ENCODE data around the gene SORCS2.

Gene SORCS2

DNA sequence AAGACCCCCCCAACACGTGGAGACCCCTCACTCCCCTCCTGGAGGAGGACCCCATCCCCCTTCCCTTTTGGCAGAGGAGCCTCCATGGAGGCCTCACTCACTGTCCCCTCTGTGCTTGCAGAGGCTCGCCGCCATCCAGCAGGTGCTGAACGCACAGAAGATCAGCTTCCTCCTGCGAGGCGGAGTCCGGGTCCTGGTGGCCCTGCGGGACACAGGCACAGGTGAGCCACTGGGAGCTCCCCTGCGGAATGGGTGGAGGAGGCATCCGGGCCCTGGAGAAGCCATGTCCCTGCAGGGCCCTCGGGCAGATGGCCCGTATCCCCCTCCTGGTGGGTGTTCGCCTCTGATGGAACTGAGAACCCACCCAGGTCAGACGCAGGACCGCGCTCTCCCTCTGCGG is 540.9 kb downstream of the SORCS2 start:
- no peak for DNase-seq

DNA sequence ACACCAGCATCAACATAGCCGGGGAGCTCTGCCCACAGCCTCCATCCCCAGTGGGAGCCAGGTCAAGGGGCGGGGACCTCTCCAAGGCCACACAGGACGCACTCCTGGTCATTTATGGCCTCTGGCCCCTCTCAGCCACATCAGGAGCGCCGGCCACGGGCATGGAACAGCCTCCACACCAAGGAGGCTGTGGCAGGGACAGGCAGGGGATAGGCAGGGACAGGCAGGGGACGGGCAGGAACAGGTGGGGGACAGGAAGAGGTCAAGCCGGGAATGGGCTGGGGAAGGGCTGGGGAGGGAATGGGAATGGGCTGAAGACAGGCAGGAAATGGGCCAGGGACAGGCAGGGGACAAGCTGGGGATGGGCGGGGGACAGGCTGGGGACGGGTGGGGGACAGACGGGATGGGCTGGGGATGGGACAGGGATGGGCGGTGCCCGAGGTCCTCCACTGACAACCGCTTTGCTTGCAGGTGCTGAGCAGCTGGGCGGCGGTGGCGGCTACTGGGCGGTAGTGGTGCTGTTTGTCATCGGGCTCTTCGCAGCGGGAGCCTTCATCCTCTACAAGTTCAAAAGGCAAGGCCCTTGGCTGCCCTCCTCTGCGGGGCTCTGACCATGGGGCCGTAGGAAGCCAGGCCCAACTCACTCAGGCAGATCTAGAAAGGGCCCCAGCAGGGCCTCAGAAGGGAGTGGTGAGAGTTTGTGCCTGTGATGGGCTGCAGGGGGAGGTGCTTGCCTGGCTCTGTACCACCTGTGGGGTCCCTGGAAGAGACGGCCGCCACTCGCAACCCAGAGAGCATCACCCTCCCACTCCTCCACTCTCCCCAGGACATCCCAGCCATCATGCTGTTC is 541.7 kb downstream of the SORCS2 start:
- no peak for DNase-seq

DNA sequence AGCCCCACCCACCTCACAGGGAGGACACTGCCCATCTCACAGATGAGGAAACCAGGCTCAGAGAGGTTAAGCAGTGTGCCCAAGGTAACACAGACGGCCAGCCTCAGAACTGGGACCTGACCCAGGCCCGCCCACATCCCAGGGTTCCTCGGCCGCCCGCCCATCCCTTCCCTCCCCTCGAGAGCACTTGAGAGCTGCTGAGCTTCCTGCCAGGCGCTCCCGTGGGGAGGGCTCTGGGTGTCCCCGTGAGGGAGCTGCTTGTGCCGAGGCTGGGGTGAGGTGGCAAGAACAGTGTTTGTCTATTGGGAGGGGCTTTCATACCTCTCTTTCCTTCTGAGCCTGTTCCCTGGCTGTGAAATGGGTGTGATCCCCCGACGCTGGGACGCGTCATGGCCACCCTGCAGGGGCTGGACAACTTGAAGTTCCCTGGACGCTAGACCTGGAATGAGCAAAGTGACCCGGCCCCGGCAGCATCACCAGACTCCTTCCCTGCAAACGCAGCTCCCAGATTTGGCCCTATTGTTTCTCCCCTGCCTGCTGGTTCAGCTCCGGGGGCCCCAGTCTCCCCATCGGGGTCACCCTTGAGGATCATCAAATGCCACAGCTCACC is 542.4 kb downstream of the SORCS2 start:
- DNase-seq: no peak

DNA sequence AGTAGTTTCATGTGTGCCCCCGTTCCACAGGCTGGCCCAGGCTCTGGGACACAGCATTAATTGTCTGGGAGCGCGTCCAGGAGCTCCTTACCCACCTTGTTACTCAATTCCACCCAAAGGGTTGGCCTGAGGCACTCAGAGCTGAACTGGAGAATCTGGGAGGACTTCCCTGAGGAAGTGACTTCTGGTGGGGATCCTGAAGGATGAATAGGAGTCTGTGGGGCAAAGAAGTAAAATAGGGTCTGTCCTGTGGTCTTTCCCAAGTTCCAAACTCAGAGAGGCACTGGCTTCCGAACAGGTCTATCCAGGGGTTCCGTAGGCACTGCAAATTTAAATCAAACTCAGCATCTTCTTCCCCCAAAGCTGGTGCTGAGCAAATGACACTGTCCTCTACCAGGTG is 543.1 kb downstream of the SORCS2 start:
- DNase-seq: no peak

DNA sequence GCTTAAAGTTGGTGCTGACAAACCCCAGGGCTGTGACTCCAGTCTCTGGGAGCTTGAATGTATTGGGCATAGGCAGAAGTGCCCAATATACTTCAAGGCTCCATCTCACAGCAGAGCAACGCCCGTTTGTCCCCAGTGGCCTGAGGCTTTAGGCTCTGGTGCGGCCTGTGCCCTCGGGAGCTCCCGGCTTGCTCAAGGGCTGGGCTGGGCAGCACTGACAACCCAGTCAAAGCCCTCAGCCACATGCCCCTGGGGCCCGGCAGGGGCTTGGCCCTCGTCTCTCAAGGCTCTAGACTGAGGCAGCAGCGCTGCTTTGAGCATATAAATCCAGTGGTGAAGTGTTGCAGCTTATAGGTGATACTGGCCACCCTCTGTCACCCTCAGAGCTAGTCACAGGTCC is 543.6 kb downstream of the SORCS2 start:
- DNase-seq: no peak

DNA sequence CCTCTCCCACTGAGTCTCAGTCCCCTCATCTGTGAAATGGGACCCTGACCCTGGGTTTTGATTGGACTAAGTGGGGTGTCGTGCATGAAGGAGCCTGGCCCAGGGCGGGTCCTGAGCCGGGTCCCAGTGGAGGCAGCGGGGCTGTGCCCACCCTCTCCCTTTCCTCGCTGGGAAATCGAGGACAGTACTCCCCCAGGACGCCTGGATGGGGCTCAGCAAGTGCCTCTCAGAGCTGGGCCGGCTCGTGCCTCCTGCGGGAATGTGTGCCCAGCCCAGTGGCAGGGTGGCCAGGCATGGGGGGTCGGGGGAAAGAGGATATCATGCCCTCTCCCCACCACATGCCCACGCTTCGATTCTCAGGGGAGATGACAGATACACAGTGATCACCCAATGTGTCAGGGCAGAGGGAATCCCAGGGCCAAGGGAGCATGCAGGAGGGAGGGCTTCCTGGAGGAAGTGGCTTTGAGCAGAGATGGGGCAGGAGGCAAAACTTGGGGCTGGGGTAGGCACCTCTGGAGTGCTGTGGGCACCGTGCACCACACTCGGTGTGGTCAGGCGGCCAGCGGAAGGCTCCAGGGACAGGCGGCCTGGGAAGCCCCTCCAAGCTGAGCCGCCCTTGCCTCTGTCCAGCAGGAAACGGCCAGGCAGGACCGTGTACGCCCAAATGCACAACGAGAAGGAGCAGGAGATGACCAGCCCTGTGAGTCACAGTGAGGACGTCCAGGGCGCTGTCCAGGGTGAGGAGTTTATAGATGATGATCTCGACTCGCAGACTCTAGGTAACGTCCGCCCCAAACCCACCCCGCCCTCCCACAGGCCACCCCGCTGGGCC is 544.3 kb downstream of the SORCS2 start:
- DNase-seq: no peak

DNA sequence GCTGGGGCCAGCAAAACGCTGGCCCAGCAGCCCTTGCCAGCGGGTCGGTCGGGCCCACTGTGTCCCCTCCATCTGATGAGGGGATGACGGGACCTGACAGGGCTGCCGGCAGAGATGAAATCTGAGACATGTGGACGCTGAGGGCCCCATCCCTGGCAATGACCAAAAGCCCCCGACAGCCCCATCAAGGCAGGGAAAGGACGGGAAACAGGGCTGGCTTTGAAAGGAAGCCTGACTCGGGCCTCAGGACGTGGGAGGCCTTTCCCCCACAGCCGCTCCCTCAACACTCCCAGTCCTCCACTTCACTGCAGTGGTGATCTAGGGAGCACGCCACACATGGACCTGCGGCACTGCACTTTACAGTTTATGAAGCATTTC is 544.9 kb downstream of the SORCS2 start:
- DNase-seq: no peak

DNA sequence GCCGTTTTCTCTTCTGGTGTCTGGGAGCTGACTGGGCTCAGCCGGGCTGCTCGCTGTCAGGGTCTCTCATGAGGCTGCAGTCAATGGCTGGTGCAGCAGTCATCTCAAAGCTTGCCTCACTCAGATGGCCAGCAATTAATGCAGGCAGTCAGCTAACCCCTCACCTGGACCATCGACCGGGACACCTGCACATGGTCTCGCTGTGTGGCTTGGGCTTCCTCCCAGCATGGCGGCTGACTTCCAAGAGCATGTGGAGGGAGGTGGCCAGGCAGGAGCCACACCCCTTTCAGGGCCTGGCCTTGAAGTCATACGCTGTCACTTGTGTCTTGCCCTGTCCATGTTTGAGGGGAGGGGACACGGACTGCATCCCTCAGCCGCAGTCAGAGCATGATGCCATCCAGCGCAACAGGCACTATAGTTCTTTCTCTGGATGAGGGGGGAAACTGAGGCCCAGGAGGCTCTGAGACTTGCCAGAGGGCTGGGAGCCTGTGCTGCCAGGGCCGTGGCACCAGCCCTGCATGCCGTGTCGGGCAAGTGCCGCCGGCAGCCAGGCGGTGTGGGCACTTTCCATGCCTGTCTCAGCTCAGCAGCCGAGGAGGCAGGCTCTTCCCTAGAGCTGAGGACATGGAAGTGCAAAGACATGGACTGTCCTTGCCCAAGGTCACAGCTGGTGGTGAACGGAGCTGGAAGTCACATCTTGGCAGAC is 545.6 kb downstream of the SORCS2 start:
- DNase-seq: no peak

DNA sequence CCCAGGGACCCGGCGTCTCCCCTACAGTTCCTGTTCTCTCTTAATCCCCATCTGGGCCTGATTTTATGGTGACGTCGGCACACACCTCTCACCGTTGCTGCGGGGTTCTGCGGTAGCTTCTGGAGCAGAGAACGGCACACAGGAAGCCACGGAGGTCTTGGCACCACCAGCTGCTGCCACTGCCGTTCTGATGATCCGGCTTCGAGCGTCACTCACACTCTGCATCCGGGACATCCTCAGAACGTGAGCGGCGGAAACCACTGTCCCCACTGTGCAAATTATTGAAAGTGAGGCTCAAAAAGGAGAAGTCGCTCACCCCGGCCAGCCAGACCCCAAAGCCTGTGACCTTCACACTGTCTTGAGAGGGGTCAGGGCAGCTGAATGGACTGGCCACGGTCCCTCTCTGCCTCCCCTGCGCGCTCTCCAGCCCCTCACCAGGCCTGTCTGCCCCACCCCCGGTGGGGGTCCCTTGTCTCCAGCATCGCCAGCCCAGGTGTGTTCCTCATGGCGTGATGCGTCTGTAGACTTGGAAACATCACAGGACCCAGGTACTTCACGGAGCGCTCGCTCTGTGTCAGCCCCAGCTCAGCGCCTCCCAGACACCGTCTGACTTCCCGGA is 546.2 kb downstream of the SORCS2 start:
- no peak for DNase-seq

DNA sequence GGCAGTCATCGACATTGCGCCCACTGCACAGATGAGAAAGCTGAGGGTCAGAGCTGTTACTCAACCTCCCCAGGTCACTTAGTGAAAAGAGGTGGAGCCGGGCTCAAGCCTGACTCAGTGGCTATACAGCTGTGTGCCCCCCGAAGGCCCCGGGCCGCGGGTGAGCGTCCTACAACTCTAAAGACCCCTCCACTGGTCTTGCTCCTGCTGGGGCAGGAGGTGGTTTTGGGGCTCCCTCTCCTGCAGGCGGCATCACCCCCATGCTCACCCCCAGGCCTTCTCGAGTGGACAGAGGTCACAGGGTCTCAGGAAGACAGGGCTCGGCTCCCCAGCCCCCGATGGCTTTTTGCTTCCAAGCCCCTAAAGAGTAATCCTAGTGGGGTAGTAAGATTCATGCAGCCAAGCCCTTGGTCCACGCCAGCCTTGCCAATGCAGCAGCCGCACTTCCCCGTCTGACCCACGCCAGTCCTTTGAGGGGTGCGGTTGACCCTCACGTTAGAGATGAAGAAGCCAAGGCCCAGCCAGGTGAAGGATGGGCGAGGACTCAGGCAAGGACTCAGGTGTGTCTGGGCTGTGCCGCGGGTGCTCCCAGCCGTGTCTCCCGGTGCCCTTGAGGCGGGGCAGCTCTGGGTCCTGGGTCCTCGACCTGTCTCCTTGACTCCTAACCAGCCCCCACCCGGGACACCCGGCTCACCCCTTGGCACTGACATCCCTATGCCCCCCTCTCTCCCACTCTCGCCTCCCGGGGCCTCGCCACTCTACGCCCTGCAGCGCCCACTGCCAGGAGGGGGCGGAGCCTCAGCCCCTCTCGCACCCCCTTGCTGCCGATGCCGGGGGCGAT is 547.0 kb downstream of the SORCS2 start:
- no peak for DNase-seq

DNA sequence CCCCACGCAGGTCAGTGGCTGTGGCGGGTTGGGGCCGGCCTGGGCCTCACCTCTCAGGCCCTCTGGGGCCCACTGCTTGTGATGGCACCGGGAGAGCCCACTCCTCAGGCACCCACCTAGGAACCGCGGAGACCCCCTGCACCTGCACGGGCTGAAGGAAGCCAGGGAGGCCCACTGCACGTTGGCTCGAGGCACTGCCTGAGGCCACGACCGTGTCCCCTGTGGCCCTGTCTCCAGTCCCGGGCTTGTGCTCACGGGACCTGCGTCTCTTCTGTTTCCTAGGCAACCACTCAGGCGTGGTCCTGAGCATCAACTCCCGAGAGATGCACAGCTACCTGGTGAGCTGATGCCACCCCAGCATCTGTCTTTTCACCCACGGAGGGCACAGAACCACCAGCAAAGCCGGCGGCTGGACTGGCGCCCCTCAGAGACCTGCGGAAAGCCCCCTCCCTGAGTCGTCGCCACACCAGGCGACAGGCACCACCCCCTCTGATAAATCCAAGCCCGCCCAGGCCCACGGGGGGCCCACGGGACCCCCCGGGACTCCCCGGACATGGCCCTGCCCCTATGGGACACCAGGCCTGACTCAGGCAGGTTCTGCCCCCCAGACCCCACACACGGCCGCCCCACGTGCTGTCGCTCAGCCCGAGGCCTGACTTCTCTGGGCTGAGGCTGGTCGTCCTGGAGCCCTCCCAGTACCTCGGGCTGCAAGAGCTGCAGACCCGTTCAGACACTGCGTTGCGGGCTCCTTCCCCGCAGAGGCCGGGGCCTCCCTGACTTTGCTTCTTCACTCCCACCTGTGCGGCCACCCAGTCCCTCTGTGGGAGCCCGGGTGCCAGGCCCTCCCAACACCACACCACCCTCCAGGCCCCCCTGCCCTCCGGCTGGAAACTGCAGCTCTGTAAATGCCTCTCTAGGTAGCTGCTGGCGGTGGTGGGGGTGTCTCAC is 547.9 kb downstream of the SORCS2 start:
- no peak for DNase-seq

DNA sequence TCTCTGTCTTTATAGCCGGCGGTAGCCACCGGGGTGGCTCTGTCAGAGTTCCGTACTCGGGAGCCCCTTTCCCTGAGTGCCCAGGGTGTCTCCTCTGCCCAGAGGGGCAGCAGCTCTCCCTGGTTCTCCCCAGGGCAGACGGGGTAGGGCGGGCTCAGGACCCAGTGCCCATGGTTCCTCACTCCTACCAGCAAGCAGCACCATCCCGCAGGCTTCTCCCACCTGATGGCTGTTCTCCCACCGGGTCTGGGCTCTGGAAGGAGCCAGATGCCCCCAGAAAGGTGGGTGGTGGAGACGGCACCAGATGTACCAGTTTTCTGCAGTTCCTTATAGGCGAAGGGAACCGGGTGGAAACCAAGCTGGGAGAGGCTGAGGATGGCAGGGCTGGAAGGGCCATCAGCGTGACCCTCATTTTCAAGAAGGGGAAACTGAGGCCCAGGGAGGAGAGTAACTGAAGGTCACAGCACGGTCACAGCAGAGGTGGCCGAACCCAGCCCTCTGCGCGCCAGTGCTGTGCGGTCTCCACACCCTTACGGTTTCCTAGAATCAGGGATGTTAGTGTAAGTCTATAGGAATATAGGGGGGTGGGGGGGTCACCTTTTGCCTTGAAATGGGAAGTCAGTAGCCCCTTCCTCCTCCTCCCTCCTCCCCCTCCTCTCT is 548.7 kb downstream of the SORCS2 start:
- no peak for DNase-seq

DNA sequence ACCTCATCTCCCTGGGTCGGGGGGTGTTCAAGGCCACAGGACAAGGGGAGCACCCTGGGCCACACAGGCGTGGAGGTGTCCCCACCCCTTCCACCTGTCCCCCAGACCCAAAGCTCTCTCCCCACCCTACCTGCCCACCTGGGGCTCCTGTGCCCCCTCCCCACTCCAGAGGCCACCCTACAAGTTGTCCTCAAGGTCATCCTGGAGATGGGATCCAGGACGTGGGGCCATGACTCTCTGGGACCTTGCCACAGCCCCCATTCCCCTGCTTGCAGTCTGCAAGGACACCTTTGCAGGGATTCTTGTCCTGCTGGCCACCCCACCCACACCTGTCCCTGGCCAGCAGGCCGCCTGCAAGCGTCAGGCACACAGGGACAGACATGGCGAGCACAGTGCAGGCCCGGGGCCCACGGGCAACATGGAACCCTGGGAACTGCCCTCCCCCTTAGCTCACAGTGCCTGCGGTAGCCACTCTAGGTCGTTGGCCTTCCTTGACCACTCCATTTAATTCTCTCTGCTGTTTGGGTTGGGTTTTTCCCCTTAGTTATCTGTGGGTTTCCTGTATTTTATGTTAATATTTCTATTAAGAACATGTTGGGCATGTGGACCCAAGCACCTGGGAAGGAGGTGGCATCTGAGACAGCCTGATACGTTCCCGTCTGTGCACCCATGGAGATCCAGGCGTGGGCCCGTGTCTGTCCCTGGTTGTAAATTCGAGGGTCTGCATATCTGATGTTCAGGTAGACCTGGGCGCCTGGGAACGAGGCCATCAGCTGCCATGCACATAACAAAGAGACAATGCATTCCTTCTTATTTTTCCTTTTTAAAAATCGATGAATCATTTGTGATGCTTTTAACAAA is 549.8 kb downstream of the SORCS2 start:
- DNase-seq: no peak

DNA sequence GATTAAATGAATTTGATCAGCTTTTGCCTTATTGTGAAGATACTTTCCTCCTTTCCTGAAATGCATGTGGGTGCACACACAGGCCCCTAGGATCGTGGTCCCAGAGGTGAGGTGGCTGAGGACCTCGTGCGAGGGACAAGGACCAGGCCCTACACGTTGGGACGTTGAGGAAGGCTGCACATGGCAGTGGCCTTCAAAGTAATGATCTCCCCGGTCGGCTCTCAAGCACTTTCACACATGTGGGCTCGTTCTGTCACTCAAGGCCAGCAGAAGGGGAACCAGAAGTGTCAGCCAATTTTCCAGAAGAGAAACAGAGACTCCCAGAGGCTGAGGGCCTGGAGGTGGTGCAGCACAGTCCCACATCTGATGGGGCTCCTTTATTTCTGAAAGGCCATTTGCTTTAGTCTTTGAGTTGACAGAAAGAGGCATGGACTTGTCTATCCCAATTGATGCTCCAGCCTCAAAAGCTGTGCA is 550.5 kb downstream of the SORCS2 start:
- DNase-seq: no peak

DNA sequence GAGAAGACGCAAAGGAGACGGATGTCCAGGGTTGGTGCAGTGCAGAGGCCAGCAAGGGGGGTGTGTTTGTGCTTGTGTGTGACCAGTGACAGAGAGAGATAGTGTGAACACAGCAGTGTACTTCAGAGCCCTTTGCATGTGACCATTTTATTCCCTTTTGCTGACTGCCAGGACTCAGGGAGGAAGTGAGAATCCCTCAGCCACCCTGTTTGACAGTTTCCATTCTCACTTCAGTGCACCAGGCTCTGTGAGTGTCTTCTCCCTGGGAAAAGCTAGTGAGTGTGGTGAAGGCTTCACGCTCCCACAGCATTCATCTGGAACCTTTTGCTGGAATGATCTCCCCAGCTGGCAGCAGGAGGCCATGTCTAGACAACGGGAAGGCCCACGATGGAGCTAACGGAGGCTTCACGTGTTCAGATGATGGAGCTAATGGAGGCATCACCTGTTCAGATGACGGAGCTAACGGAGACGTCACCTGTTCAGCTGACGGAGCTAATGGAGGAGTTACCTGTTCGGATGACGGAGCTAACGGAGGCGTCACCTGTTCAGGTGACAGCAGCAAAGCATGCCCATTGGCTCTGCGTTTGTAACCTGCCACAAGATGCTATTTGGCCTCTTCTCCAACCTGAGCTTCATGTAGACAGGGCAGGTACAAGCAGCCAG is 551.9 kb downstream of the SORCS2 start:
- DNase-seq: no peak

DNA sequence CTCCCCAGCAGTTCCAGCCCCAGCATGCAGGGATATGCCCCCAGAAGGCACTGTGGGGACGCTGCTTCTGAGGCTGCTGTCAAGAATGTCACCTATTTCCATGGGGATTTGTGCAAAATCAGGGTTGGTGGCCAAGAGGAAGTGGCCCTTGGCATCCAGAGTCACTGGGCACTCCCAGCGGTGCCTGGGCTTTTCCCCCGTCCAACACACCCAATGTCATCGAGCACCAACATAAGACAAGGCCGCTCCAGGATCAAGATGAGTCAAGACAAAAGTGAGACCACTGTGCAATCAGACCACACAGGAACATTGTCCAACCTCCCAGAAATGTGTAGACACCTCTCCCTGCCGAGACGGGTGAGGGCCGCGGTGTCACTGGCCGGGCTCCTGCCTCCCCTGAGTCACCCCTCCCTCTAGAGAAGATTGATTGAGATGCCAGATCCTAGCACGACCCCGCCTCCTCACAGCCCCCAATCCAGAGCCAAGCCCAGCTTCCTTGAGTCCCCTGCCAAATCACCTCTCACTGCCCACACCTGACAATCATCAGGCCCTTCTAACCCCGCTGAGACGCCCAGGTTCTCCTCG is 553.1 kb downstream of the SORCS2 start:
- no peak for DNase-seq

DNA sequence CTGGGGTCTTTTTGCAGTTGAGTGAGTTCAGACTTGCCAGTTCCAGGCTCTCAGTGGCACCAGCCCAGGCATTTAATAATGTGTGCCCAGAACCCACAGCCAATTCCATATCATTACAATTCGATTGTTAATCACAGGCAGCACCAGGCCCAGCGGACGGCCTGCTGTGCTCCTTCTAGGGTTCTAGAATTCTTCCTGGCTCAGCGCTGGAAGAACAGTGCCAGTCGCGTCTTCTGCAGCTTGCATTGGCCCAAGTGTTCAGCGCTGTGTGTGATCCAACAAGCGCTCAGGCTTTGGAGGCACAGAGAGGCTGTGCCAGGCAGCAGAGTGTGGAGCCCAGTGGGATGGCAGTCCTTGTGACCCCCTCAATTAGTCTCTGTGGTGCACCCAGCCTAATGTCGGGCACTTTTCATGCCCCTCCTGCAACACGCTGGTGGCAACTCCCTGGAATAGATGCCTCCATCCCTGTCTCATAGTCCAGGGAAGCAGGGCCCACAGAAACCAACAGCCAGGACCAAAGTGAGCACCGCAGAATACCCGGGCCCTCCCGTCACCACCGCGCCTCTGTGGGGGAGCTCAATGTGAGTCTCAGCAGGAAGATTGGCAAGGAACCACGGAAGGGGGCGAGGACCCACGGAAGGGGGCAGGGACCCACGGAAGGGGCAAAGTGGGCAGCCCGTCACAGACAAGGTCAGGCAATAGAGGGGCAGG is 554.2 kb downstream of the SORCS2 start:
- no peak for DNase-seq

Measured in stimulated activated CD4-positive, alpha-beta T cell treated with anti-CD3 and anti-CD28 coated beads, Interleukin-4, amount 100 ng/mL, for 1 hour (primary cell).